Activated CD4-positive, alpha-beta T cell treated with anti-CD3 and anti-CD28 coated beads, Interleukin-2, Interleukin-6, amounts not matched to agents 100 ng/mL and 50 ng/mL, durations not matched to agents 16 hours and 8 hours (primary cell): ENCODE measurements around the gene RIPOR3.
"Not testable (repeated sequence)": the region's sequence is repeated elsewhere in the genome, so short reads cannot be mapped to it uniquely, and the experiment has no call there.

Experiments
- DNase-seq: peaks from one replicate; pipeline ENCODE4 v3.0.0-alpha.2; 2020

The RIPOR3 gene

DNA sequence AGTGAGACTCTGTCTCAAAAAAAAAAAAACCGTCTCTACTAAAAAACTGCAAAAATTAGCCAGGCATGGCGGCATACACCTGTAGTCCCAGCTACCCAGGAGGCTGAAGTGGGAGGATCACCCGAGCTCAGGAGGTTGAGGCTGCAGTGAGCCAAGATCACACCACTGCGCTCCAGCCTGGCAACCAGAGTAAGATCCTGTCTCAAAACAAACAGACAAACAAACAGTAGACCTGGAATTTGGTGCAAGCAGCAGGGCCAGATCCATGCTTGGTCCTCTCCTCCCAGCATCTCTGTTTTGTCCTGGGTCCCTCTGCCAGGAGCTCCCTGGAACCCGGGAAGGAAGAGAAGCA, 11.6 kb downstream of the RIPOR3 start:
- DNase-seq = no peak

DNA sequence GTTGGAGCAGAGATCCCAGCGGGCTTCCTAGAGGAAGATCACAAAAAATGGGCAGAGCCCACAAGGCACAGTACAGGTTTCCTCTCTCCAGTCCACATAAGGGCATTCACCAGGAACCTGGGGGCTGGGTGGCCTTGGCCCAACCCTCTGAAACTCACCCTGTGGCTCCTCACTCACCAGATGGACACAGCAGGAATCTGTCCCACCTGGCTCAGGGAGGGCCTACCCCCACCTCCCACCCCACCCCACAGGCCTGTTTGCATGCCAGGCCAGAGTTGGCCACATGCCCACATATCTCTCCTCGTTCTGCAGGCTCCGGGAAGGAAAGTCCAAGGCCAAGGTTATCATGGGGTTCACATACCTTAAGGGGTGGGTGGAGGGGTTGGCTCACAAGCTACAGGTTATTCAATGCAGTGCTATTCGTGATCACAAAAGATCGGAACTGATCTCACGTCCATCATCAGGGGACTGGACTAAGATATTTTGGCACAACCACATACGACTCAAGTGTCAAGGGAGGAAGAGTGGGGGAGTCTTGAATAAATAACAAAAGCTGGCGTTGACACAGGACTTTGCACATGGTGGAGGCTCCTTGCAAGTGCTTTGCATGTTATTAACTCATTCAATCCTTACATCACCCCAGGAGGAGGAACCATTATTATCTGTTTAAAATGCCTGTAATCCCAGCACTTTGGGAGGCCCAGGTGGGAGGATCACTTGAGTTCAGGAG, 13.0 kb downstream of the RIPOR3 start:
- no peak for DNase-seq

- DNase-seq = no peak
Observed at GRCh38 chr20:50676858-50677257, 14.5 kb downstream of the RIPOR3 start.

DNA sequence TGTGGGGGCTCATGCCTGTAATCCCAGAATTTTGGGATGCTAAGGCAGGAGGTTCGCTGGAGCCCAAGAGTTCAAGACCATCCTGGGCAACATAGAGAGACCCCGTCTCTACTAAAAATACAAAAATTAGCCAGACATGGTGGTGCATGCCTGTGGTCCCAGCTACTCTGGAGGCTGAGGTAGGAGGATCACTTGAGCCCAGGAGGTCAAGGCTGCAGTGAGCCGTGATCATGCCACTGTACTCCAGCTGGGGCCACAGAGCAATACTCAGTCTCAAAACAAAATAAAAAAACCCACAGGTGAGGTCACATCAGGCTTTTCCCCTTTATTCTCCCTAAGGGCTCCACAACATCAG, 15.0 kb downstream of the RIPOR3 start:
- not testable (repeated sequence) for DNase-seq

DNA sequence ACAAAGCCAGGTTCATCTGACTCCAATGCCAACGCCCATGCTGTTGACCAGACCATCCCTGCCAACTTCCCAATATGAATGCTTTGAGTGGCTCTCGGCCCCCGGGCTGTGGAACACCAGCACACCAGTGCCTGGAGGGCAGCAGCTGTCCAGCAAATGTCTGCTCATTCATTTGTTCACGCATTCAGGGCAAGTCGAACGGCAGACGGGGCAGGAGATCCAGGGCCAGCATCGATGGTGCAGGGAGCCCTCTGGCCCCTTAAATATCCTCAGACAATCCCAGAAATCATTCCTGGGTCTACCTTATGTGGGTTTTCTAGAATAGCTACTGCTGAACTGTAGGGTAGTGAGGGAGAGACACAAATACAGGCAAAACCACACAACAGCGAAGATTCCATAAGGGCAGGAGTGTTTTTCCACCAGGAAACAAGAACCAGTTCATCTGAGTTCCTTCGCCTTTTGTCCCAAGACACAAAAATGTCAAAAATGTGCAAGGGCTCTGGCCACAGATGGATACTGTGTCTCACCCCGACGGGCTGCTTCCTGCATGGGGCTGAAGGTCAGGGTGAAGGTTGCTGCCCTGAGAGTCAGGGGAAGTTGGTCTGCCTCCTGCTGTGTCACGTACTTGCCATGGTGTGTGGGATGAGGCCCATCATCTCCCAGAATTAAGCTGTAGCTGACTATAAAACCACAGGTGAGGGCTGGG, 15.5 kb downstream of the RIPOR3 start:
- DNase-seq = no peak

DNA sequence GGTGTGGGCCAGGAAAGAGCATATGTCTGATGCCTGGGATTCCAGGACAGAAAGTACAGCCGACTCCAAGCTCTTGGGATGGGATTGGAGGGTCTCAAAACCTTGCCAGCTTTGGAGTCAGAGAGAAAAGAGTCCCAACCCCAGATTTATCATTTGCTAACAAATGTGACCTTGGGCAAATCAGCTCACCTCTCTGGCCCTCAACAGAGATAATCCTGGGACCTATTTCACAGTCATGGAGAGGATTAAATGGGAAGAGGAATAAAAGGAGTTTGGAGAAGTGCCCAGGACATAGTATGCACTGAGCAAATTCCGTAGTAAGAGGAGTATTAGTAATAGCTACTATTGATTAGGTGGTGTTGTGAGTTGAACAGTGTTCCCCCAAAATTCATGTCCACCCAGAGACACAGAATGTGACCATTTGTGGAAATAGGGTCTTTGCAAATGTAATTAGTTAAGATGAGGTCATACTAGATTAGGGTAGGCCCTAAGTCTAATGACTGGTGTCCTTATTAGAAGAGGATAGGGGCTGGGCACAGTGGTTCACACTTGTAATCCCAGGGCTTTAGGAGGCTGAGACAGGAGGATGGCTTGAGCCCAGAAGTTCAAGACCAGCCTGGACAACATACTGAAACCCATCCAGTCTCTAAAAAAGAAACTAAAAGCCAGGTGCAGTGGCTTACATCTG, 17.1 kb downstream of the RIPOR3 start:
- DNase-seq = no peak

DNA sequence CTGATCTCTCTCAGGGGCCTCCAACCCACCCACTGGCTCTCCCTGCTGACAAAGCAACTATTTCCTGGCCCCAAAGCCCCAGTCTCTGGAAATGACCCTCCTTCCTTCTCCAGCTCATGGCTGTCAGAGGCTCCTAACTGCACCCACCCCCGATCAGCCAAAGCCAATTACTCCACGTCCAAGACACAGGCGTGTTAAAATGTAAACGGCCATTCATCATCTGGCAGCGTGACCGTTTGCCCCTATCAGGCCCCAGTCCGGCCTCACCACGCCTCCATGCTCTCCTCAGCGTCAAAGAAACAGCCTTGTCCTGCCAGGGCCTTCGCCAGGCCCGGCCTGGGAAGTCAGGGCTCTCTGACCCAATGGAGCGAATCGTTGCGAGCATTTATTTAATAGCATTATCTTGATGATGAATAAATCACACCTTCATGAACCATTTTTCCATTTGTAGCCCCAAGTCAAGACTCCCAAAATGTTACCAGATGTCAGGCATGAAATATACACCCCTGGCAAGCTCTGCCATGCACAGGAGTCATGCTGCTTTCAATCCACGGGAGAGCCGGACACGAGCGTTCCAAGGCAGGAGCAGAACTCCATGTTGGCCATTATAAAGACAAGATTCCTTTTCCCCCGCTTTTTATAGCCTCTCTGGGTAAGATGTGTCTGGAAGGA, 17.7 kb downstream of the RIPOR3 start:
- DNase-seq = no peak

- DNase-seq = no peak
Observed at GRCh38 chr20:50673146-50673465, 18.2 kb downstream of the RIPOR3 start.

DNA sequence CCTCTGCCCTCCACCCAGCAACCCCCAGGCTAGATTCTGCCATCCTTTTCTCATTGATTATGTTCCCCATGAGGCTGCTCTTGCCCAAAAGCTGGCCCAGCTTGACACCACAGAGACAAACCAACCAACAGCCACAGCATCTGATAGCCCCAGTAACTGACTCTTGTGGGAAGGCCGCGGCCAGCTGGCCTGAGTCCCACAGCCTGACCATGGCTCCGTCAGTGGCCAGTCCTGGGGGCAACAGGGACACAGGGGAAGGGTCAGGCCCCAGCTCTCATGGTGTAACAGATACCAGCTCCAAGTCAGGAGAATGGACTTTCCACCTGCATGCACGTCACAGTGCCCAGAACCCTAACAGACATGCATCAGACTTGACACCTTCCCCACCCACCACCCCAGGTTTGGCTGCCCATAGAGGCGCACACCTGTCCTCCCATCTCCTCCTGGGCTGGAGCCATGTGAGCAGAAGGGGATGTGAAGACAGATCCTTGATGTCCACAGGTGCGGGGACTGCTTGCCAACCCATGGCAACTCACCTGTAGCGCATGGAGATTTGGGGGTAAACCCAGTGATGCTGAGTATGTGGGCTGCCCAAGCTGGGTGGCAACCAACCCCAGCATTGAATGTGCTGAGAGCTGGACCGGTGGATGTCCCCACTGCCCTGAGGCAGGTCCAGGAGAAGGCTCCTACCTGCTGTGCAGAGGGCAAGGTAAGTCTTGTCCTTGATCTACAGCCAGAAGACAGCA, 18.8 kb downstream of the RIPOR3 start:
- no peak for DNase-seq

GRCh38 chr20:50671626-50672025, 19.7 kb downstream of the RIPOR3 start:
- DNase-seq = no peak

GRCh38 chr20:50671010-50671409, 20.3 kb downstream of the RIPOR3 start:
- DNase-seq = not testable (repeated sequence)

- no peak for DNase-seq
Observed at GRCh38 chr20:50670126-50670862, 21.0 kb downstream of the RIPOR3 start.

- DNase-seq = no peak
Observed at GRCh38 chr20:50668798-50669197, 22.5 kb downstream of the RIPOR3 start.

GRCh38 chr20:50668326-50668725, 23.0 kb downstream of the RIPOR3 start:
- no peak for DNase-seq

DNA sequence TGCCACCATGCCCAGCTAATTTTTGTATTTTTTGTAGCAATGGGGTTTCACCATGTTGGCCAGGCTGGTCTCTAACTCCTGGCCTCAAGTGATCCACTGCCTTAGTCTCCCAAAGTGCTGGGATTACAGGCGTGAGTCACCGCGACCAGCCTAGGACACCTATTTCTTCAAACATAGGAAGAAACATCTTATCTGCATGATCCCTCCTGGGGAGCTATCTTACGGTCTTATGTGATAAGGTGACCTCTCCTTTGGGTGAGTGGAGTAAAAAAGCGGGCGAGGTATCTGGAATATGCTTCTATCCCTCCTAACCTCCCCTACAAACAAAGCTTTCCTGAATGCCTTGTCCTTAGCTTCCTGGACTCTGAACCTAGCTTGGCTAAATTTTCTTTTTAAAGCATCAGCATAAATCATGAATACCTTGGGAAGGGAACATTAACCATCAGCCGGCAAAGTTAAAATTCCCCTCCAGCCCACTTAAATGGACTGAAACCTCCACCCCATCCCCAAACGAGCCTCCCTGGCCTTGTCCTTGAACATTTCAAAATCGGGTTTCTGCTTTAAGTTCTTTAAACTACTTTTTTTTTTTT, 24.5 kb downstream of the RIPOR3 start:
- no peak for DNase-seq

DNA sequence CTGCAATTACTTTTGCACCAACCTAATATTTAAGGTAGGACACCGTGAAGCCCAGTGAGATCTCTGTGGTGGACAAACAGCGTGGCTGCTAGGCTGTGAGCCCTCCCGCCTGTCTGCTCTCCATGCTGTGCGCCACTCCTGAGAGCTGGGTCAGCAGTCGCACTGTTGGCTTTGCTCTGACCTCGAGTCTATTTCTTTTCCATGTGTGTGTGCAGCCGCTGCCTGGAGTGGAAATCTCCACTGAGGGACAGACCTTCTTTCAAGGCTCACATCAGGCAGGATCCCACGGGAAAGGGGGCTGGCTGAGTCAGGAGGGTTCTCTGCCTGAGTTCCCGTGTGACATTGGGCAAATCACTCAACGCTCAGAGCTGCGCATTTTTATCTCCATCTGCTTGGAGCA, 27.1 kb downstream of the RIPOR3 start:
- DNase-seq = no peak

DNA sequence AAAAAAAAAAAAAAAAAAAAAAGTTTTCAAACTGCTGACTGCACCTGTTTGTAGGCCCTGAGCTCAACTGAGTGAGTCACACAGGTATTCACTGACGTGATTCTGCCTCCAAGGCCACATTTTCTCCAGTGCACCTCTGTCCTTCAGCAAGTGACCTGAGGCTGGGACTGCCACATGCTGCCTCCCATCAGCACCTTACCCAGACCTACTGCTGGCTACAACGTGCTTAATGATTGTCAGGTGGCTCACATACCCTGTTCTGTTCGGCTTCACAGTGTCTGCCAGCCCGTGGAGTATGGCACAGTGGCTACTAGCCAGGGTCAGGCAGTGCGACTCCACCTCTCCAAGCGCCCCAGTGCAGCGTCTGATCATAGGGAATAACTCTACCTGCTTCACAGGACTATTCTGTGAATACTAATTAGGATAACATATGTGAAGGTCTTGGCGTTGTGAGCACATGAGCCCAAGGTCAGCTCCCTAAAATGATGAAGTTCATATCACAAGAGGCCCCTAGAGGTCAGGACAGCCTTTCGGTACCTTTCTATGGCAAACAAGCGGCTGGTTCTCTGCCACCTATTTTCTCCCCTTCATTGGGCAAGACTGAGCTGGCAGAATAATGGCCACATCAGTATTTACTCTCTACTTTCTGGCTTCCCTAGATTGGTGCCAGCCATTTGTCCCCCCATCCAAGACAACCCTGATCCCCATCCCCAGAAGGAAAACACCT, 28.1 kb downstream of the RIPOR3 start:
- DNase-seq = no peak

DNA sequence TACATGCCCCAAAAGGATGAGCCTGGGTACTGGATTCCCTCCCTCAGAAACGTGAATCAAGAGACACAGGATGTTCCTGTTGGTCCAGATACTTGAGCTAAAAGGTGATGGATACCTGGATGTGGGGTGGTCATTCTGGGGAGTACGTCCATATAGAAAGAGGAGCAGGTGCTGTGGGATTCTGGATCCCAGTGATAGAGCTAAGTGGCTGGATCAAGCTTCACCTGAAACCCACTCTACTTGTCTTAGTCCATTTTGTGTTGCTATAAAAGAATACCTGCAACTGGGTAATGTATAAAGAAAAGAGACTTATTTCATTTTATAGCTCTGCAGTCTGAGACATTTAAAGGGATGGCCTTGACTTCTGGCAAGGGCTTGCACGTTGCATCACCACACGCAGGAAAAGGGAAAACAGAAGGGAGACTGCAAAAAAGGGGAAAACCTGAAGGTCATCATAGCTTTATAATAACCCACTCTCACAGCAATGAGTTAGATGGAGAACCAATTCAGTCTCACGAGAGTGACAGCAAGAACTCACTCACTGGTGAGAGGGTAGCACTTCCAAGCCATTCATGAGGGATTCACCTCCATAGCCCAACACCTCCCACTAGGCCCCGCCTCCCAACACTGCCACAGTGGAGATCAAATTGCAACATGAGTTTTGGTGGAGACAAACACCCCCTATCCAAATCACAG, 31.2 kb downstream of the RIPOR3 start:
- DNase-seq = no peak

DNA sequence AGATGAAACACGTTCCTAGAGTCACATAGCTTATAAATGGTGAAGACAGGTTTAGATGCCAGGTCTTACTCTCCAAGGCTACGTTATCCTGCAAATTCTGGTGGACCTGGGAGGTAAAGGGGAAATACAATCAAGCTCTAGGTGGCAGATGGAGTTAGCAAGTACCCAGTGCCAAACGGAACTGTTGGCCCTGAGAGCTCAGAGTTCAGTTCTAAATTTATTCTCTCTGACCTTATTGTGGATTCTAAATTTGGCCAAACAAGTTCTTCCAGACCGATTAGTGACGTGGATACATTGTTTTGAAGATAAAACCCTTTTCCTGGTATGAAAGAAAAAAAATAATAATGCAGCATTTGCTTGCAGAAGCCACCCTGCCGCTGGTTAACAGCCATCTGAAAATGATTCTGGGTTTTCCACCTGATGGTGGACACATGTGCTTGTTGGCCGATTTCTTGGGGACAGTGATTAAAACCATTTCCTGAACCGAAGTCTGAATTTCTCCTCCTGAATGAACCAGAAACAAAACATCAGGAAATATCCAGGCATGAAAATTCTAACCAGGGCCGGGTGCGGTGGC, 32.5 kb downstream of the RIPOR3 start:
- no peak for DNase-seq

DNA sequence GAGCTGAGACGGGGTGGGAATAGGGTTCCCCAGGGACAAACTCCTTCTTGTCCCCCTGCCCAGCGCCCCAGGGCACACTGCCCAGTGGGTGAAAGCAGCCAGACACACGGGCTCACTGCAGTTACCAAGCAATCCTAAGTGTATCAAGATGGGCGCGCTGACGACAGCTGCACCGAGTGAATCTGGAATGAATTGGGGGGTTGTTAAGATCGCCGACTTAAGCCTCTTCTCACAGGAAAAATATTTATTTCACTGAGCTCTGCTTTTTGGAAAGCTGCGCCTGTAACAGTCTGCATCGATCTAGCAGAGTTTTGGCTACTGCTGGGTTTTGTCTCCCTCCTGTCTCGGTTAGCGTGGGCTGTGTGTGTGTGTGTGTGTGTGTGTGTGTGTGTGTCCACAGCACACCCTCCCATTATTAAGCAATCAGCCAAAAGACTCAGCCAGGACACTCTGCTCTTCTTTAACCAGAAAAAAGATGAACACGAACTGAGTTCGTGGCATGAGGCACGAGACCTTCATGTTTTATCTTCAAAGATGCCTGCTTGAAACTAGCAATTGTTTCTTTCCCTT, 35.9 kb downstream of the RIPOR3 start:
- no peak for DNase-seq
